Loucy (cell line): ENCODE data around the gene ACACB.

Source experiments
- EZH2phosphoT487 ChIP-seq: fragments of 200-600 bp; IDR thresholded peaks from 2 replicates; pipeline ENCODE4 v1.6.1; 2018; ENCODE audit warnings: antibody characterized with exemption, mild to moderate bottlenecking, moderate library complexity, borderline replicate concordance
- TF ChIP-seq, protein P1 (sequence below): fragments of 200-600 bp; sonication (generic); conservative IDR thresholded peaks from 2 replicates; pipeline ENCODE4 v1.5.1; 2014; ENCODE audit warnings: mild to moderate bottlenecking, antibody characterized with exemption, low read length

DNA sequence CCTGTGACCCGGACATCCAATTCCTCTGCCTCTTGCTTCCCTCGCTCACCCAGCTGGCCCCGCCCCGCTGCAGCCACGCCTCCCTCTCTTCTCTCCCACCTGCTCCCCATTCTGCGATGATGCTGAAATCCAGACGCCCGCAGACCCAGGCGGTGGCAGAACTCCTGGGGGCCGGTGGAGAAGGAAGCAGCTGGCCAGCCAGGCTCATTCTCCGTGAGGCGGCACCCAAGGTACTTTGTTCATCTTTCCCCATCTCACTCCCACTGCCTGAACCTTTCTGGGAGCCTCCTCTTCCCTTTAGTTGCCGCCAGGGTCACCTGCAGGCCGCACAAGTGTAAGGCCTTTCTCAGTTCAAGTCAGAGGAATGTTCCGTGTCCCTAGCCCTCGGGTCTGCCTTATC is 157.0 kb downstream of the ACACB start:
- TF ChIP-seq, protein P1, sequence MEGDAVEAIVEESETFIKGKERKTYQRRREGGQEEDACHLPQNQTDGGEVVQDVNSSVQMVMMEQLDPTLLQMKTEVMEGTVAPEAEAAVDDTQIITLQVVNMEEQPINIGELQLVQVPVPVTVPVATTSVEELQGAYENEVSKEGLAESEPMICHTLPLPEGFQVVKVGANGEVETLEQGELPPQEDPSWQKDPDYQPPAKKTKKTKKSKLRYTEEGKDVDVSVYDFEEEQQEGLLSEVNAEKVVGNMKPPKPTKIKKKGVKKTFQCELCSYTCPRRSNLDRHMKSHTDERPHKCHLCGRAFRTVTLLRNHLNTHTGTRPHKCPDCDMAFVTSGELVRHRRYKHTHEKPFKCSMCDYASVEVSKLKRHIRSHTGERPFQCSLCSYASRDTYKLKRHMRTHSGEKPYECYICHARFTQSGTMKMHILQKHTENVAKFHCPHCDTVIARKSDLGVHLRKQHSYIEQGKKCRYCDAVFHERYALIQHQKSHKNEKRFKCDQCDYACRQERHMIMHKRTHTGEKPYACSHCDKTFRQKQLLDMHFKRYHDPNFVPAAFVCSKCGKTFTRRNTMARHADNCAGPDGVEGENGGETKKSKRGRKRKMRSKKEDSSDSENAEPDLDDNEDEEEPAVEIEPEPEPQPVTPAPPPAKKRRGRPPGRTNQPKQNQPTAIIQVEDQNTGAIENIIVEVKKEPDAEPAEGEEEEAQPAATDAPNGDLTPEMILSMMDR, result no peak
- TF ChIP-seq EZH2phosphoT487, result no peak
